Activated CD4-positive, alpha-beta T cell treated with anti-CD3 and anti-CD28 coated beads for 4 hours (primary cell): ENCODE data around the gene APP.

Source experiments
- DNase-seq, 2 donors: peaks; one replicate each; pipeline ENCODE4 v3.0.0-alpha.2; 2020

Gene APP

GRCh38 chr21:26170471-26171257, at the start of gene APP:
TSS of gene APP (minus strand) at chr21:26170770. CDS start at chr21:26170620, 150 bp downstream.
- DNase-seq = peak; percentile 80 to 88

DNA sequence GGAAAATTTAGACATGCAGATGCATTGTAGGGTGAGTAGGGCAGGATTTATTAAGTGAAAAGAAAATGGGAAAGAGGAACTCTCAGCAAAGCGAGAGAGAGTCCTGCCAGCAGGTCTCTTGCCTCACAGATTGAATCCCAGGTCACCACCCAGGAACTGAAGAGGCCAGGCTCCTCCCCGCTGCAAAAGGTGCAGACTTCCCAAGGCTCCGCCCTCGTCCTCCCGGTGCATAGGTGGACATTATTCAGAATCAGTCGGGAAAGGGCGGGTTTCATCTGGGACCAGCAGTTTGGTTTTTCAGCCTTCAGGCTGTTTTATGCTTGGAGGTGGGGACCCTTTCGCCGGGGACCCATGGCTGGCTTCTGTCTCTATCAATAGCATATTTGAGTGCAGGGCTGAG, 41.6 kb upstream of the APP start:
- DNase-seq = no peak

- DNase-seq = no peak
Measured at GRCh38 chr21:26210614-26211013, 40.0 kb upstream of the APP start.

GRCh38 chr21:26207021-26207420, 36.5 kb upstream of the APP start:
- no peak for DNase-seq

DNA sequence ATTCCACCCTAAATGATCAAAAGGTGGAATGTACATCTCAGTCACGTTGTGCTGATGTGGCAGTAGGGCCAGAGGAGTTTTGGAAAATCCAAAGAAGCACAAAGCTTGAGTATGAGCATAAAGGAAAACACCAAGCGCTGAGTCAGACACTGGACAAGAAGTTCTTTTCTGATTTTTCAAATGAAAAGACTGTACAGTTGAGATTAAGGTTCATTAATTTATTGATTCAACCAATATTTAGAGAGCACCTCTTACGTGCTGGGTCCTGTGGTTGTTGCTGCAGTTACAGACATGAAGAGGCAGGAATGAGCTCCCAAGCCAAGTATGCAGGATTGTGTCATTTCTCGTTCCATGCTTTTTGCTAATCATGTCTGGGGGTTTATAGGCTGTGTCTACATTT, 28.9 kb upstream of the APP start:
- DNase-seq = no peak

DNA sequence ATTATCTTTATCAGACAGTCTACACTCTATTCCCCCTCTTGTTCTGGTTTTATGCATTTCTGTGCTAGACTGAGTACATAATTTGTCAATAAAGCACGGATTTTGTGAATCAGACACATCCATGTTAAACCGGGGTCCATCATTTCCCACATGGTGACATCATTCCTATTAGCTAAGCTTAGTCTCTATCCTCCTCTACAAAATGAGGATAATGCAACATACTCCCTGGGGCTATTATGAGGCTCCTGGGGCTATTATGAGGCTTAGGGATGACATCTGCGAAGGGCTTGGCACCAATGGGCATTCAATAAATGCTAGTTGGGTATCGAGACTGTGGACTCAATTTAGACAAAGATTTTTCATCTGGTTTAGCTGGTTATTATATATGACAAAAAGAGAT, 25.1 kb upstream of the APP start:
- DNase-seq = no peak

DNA sequence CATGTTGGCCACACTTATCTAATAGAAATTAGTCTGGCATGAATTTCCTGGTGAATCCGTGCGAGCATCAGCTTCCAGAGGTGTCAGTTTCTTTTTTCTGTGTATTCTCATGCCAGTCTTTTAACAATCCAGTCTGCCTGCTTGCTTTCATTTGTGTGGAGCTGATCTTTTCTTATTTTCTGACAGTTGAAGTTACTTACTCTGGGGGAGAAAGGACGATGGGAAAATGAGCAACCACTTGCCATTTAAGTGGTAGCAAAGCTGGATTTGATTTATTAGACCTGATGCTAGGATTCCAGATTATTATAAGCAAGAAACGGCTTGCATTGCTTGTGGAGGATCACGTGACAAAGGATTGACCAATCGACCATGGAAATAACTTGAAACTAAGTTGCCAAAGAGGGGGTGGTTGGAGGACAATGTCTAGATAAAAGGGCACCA, 24.3 kb upstream of the APP start:
- no peak for DNase-seq

GRCh38 chr21:26194326-26194725, 23.8 kb upstream of the APP start:
- DNase-seq = no peak

- DNase-seq = no peak
Measured at GRCh38 chr21:26191609-26192008, 21.0 kb upstream of the APP start.

- DNase-seq = no peak
Measured at GRCh38 chr21:26188422-26188821, 17.9 kb upstream of the APP start.

DNA sequence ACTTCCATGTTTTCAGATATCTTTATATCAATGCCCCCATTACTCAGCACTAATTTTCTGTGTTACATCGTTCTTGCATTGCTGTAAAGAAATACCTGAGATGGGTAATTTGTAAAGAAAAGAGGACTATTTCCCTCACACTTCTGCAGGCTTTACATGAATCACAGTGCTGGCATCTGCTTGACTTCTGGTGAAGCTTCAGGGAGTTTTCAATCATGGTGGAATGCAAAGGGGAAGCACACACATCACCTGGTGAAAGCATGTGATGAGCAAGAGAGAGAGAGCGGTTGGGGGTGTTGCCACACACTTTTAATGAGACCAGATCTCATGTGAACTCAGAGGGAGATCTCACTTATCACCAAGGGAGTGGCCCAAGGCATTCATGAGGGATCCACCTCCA, 14.9 kb upstream of the APP start:
- DNase-seq = no peak

- no peak for DNase-seq
Measured at GRCh38 chr21:26185021-26185420, 14.5 kb upstream of the APP start.

DNA sequence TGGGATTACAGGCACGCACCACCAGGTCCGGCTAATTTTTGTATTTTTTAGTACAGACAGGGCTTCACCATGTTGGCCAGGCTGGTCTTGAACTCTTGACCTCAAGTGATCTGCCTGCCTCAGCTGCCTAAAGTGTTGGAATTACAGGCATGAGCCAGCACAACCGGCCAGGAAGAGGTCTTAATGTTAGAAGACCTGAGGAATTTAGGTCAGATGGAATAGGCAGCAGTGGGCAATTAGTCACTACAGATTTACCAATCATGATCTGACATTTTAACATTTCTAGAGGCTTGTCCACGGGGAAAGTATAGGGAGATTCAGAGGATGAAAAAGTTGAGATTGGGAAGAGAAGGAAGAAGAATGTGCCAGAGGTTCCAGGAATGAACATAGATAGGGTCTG, 8.9 kb upstream of the APP start:
- no peak for DNase-seq

GRCh38 chr21:26177746-26178426, 7.3 kb upstream of the APP start:
- no peak for DNase-seq

- DNase-seq = no peak
Measured at GRCh38 chr21:26177187-26177586, 6.6 kb upstream of the APP start.

DNA sequence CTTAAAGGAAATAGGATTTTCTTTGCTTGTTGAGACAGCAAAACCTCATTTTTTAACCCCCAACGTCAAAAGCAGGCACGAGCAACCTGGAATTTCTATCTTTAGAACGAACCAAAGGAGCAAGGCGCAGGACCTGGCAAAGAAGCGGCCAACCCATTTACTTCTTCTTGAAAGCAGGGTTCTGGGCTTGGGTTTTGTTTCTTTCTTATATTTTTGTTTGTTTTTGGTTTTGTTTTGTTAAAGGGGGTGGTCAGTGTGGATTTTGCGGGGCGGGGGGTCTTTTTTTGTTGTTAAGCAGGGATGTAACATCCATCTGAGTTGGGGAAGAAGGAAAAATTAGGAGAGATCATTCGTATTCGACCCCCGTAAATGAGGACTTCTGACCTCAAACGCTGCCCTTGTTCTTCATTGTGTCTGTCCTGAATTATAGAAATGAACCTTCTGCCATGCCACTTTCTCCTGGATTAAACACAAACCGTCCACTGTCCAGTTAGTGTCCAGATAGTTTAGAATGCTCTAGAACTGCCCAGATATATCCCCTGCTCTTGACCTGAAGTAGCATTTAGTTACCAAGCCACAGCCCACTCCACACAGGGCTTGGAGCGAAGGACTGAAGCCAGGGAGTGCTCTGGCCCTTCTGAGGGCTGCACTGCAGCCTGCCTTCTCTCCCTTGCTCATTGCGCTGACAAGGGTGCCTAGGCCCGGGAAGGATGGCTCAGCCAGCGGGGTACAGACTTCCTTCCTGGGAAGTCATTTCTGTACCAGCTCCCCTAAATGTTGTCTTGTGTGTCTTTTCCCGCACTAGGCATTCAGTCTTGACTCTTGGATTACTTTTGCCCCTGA, 909 bp upstream of the APP start:
- no peak for DNase-seq

DNA sequence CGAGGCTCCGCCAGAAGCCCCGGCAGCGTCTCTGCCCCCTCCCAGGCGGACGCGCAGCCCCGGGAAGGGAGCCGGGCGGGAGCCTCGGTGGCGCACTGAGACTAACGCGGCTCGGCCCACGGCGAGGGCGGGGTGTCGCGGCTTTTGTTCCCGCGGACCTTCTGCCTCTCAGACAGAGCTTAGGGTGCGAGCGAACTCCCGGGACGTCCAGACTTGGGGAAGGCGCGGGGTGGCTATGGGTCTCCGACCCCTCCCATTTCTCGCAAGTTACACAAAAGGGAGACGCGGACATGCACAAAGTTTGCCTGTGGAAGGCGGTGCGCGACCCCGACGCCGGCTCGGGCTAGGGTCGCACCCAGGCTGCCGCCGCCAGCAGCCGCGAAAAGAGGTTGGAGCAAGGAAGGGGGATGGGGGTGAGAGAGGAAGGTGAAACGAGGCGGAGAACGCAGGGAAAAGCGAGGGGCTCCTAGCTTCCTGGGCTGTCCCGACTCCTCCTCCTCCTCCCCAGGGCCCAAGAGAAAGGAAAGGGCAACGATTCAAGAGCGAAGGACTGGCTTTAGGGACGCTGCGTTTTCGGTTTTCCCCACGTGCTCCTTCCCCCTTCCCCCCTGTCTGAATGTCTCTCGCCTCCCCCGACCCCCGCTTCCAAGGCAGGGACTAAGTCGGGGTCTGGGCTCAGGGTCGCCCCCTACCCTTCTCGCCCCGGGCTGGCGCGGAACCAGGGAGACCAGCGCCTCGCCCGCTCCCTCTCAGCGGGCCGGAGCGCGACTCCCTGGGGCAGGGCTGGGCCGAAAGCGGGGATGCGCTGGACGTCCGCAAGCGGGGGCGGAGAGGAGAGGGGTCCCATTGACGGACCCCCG, 729 bp downstream of the APP start:
- peak; percentile 37 to 45 for DNase-seq

DNA sequence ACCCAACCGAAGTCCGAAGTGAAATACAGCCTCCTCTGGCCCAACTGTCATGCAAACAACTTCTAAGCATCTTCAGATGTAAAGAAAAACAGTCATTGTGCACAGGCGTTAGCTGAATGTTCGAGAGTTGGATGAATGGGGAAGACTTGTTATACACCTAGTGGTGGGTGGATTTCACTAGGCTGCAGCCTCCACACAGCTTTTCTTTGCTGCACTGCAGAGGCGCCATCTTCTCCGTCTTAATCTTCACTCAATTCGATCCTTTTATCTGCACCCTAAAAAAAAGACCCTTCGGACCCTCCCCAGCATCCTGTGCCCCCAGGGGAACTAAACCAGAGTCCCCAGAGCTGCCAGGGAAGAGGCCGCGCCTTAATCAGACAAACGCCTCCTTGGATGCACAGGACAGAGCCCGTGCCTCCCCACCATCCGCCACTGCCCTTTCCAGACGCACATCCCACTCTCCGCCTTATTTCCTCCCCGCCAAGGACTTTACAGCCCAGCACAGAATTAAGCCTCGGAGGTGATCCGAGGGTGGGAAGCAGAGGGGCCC, 1.4 kb downstream of the APP start:
- DNase-seq = peak; percentile 36 to 43

- no peak for DNase-seq
Measured at GRCh38 chr21:26168371-26168770, 2.2 kb downstream of the APP start.

DNA sequence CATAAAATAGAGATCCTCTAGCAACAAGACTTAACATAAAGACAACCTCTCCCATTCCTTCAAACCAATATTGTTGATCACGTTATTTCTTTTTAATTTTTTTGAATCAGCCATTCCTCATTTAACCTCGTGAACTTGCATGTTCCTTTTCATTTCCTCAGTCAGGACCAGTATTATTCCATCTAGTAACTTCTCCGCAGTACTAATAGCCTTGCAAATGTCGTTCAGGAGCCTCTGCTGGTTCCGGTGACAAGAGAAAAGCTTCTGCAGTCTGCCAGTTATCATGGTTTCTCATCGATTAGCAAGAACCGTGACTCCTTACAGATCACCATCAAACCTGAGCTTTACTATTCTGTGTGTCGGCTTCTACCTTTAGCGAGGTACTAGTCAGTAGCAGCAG, 3.0 kb downstream of the APP start:
- DNase-seq = no peak

DNA sequence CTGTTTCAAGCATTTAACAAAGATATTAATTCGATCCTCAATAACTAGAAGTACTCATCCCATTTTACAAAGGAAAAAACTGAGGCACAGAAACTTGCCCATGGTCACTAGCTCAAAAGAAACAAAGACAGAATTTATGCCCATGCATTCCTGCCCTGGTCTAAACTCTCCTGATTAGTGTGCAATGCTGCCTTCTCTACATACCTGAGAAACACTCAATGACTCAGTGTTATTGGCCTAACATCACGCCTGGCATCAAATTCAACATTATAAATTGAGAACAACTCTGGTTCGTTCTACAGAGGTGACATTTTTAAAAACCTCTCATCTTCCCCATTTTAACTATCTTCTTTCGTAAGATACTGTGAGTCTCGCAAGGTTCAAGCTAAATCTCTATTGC, 5.2 kb downstream of the APP start:
- no peak for DNase-seq

DNA sequence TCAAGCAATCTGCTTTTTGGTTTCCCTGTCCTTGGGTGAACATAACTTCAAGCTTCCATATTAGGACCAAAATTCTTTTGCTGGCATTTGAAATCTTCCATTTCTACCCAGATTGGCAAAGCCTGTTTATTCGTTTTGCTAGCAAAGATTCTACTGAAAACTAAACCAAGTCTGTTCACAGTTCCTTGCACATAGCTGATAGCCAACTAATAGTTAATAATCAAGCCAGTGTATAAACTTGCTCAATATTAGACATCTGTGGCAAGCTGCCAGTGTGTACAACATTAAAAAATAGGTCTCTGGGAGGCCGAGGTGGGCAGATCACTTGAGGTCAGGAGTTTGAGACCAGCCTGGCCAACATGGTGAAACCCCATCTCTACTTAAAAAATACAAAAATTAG, 6.3 kb downstream of the APP start:
- no peak for DNase-seq
